22Rv1 (cell line): ENCODE results near the gene GRM8.

Experiments used
- H3K27ac ChIP-seq: fragments of 450-650 bp; 2 replicates; pipeline ENCODE4 v1.5.1; 2017
- CTCF ChIP-seq: fragments of 450-650 bp; IDR thresholded peaks from 2 replicates; pipeline ENCODE4 v1.5.1; 2017; ENCODE audit warnings: mild to moderate bottlenecking
- ZFX ChIP-seq: fragments of 450-650 bp; IDR thresholded peaks from 2 replicates; pipeline ENCODE4 v1.6.1; 2017; ENCODE audit warnings: antibody characterized with exemption, borderline replicate concordance

Gene GRM8

DNA sequence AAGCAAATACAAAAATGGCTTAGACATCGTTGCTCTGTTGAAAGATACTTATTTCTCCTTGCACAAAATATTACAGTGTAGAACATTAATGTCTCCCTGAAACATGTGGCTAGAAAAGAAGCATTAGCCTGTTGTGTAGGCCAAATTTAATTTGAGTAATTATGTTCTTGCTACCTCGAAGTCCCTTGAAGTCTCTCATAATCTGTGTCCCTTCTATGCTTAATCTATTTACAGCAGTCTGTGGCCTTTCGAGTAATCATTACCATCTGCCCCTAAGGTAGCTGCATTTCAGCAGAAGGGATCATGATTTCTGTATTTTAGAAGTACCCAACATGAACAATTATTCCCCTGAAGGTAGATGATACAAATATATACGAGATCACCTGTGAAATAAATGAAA, 615.2 kb downstream of the GRM8 start:
- H3K27ac ChIP-seq = no peak overlapping the region
- TF ChIP-seq ZFX = no peak
- TF ChIP-seq CTCF = no peak

- H3K27ac ChIP-seq = no peak overlapping the region
- TF ChIP-seq ZFX (no peak), CTCF (no peak)
Observed at GRCh38 chr7:126635545-126635944, 617.2 kb downstream of the GRM8 start.

DNA sequence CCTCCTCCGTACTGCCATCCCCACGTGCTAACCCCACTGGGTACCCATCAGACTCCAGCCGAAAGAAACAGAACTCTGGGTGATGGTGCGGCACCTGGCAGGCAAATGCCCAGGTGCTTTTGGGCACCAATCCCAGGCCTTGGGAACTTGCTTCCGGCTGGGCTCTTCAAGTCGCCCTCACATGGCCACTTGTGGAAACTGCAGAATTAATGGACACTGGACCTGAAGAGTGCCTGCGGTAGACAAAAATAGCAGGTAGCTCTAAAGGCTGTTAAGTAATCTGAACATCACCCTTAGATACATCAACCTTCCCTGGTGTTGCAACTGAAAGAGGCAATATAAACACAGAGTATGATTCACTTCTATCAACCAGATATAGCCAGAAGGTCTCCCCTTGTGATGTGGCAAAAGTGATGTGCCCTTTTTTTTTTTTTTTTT, 644.4 kb downstream of the GRM8 start:
- TF ChIP-seq CTCF (peak; percentile 88), ZFX (no peak)
- H3K27ac ChIP-seq = no peak overlapping the region

DNA sequence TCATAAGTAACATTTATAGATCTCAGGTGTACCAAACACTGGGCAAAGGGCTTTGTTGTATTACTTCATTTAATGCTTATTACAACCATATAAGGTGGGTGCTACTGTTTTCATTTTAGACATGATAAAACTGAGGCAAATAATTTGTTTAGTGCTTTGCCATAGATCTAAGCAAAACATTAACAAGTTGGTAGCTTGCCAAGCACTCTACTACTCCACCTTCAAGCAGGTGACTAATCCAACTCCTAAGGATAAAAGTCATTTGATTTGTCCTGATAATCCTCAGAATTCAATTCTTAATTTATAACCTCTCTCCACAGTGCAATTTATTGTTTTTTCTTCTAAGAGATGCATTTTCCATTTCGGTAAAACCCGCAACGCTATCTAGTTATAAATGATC, 646.4 kb downstream of the GRM8 start:
- H3K27ac ChIP-seq = no peak overlapping the region
- TF ChIP-seq ZFX (no peak), CTCF (no peak)

DNA sequence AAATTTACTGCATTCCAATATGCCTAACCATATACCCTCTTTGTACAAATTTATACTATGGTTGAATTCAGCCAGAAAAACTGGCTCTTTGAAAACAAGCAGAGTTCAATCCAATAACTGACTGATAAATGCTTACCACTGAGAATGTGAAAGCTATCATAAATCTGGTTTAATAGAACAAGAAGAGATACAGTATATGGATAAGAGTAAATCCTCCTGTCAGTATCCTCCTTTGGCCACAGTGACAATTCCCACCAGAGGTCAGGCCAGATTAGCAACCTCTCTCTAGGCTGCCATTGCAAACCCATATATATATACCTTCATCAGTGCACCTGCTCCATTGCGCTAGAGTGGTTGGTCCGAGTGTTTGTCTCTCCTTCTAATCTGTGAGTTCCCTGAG, 647.2 kb downstream of the GRM8 start:
- no peak for TF ChIP-seq ZFX
- no peak for TF ChIP-seq CTCF
- no peak overlapping the region for H3K27ac ChIP-seq

DNA sequence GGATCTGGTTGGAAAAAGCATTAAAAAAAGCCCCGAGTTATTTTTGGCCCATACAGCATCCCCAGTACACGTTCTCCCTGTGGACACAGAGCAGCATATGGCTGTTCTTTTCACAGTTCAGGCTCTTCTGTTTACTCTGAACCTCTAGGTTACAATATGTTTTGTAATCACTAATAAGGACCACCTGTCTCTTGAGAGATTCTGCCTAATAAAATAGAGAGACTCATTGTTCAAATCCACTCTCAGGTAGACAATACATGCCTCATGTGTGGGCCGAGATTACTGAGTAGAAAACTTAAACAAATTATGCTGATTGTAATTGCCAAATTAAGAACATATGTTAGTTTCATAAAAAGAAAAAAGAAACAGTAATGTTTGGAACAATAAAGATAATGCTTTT, 647.7 kb downstream of the GRM8 start:
- no peak for TF ChIP-seq ZFX
- TF ChIP-seq CTCF = no peak
- no peak overlapping the region for H3K27ac ChIP-seq

DNA sequence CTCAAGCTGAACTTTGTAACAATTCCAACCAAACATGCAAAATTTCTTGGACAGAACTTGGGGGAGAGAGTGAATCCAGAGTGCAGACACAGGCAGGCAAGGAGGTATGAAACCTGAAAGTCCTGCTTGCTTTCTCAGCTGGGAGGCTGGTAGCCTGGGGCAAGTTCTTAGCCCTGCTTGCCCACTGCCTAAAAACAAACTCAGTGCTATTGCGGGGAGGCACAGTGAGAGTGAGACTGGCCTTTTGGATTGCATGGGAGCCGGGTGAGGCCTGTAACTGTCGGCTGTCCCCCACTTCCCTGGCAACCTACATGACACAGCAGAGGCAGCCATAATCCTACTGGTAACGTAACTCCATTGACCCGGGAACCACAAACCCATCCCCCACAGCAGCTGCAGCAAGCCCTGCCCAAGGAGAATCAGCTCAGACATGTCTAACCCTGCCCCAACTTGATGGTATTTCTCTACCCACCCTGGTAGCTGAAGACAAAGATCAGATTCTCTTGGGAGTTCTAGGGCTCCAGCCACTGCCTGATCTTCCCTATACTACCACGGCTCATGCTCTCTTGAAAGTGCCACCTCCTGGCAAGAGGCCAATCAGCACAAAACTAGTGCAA, 663.6 kb downstream of the GRM8 start:
- no peak overlapping the region for H3K27ac ChIP-seq
- TF ChIP-seq CTCF = no peak
- no peak for TF ChIP-seq ZFX
